Cardiac fibroblast (primary cell): Measurements from ENCODE around the gene HPSE2.

ENCODE experiments used
- DNase-seq, 2 donors: peaks; one replicate each; pipeline versions ENCODE4 v3.0.0 to v3.0.0-alpha.2; 2010; ENCODE audit warnings: low read depth in 2 of 2
- H3K4me3 ChIP-seq, 2 donors: replicated peaks in 1 of 2; 1 replicate in 1 of 2; 2 replicates in 1 of 2; pipeline ENCODE4 v1.5.1; 2011; ENCODE audit warnings: low read depth in 2 of 2, low read length in 2 of 2, mild to moderate bottlenecking in 2 of 2, moderate library complexity in 1 of 2
- TF ChIP-seq, protein P1 (sequence below): IDR thresholded peaks from one replicate; pipeline ENCODE4 v1.5.1; 2011; ENCODE audit warnings: low read depth, mild to moderate bottlenecking, low read length, inconsistent platforms

HPSE2 gene

GRCh38 chr10:98745645-98746044 is 490.0 kb downstream of the HPSE2 start:
- no peak overlapping the region for H3K4me3 ChIP-seq
- TF ChIP-seq, protein P1, sequence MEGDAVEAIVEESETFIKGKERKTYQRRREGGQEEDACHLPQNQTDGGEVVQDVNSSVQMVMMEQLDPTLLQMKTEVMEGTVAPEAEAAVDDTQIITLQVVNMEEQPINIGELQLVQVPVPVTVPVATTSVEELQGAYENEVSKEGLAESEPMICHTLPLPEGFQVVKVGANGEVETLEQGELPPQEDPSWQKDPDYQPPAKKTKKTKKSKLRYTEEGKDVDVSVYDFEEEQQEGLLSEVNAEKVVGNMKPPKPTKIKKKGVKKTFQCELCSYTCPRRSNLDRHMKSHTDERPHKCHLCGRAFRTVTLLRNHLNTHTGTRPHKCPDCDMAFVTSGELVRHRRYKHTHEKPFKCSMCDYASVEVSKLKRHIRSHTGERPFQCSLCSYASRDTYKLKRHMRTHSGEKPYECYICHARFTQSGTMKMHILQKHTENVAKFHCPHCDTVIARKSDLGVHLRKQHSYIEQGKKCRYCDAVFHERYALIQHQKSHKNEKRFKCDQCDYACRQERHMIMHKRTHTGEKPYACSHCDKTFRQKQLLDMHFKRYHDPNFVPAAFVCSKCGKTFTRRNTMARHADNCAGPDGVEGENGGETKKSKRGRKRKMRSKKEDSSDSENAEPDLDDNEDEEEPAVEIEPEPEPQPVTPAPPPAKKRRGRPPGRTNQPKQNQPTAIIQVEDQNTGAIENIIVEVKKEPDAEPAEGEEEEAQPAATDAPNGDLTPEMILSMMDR, result no peak
- no peak for DNase-seq

GRCh38 chr10:98720551-98720950 is 515.1 kb downstream of the HPSE2 start:
- TF ChIP-seq, protein P1, result no peak
- H3K4me3 ChIP-seq, result no peak overlapping the region

DNA sequence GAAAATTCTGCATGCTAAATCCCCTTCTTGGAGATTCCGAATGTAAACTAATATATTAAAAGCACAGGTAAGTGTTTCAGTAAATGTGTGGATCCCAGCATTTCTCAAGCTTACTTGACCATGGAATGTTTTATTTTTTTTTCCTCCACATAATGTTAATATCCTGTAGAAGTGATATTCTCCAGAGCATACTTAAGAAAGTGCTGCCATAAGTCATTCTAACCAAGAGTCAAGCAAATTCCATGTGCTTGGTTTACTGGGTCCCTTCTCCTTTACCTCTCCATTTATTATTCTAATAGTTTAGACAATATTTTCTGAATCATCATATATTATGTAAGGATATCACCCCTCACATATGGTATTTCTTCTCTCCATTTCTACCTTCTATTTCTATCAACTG is 522.1 kb downstream of the HPSE2 start:
- TF ChIP-seq, protein P1, result no peak
- no peak overlapping the region for H3K4me3 ChIP-seq

More at GRCh38 chr10:98720551-98720950, 515.1 kb downstream of the HPSE2 start:
- no peak for DNase-seq

GRCh38 chr10:98696516-98696915 is 539.1 kb downstream of the HPSE2 start:
- H3K4me3 ChIP-seq, result no peak overlapping the region
- no peak for DNase-seq
- TF ChIP-seq, protein P1, result no peak

More for the DNA sequence above, 522.1 kb downstream of the HPSE2 start:
- no peak for DNase-seq

DNA sequence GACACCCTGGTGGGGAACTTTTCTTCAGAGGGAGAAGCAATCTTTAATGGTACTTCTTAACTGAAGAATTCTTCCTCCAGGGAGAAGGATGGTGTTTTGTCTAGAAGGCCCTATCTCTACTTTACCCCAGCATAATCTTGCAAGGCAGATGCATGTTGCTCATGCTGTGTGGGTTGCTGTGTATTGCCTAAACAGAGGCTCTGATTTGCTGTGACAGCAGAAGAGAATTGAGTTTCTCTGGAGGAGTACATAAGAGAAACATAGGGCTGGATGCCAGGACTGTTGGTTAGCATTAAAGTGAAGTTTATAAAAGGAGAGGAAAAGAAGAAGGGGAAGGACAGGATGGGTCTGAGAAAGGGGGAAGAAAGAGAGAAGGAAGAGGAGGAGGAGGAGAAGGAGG is 540.8 kb downstream of the HPSE2 start:
- TF ChIP-seq, protein P1, result no peak
- no peak overlapping the region for H3K4me3 ChIP-seq

GRCh38 chr10:98694014-98694413 is 541.6 kb downstream of the HPSE2 start:
- TF ChIP-seq, protein P1, result no peak
- no peak overlapping the region for H3K4me3 ChIP-seq
- no peak for DNase-seq

More for the DNA sequence above, 540.8 kb downstream of the HPSE2 start:
- no peak for DNase-seq

DNA sequence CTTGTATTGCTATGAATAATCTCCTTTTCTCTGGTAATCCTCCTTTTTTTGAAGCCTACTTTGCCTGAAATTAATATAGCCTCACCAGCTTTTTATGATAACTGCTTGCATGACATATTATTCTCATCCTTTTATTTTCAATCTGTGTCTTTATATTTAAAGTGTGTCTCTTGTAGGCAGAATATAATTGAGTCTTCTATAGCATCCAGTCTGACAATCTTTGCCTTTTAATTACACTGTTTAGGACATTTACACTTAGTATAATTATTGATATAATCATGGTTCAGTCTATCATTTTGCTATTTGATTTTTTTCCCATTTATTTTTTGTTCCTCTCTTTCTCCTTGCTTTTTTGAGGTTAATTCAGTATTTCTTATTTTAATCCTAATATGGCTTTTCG is 548.0 kb downstream of the HPSE2 start:
- TF ChIP-seq, protein P1, result no peak
- H3K4me3 ChIP-seq, result no peak overlapping the region
- DNase-seq, result no peak
